Mucosa of stomach (tissue), 1 donor: ENCODE data around the gene HMX2.

Experiments
- H3K27me3 ChIP-seq: one replicate; pipeline ENCODE4 v1.7.0; 2013; ENCODE audit warnings: mild to moderate bottlenecking, low read length; ENCODE audit not compliant: control insufficient read depth, insufficient read depth
- H3K36me3 ChIP-seq: one replicate; pipeline ENCODE4 v1.7.0; 2013; ENCODE audit warnings: low read length; ENCODE audit not compliant: control insufficient read depth, insufficient read depth
- H3K4me1 ChIP-seq: one replicate; pipeline ENCODE4 v1.7.0; 2013; ENCODE audit warnings: mild to moderate bottlenecking, low read length; ENCODE audit not compliant: control insufficient read depth, insufficient read depth
- H3K4me3 ChIP-seq: one replicate; pipeline ENCODE4 v1.7.0; 2013; ENCODE audit warnings: low read length
- H3K9ac ChIP-seq: one replicate; pipeline ENCODE4 v1.7.0; 2013; ENCODE audit warnings: mild to moderate bottlenecking, low read length, moderate library complexity
- H3K9me3 ChIP-seq: one replicate; pipeline ENCODE4 v1.7.0; 2013; ENCODE audit warnings: mild to moderate bottlenecking, low read length, moderate library complexity; ENCODE audit not compliant: control insufficient read depth
- donor health status: Pancreatic carcinoma.

The HMX2 gene

GRCh38 chr10:123191886-123192285 lies 44.0 kb downstream of the HMX2 start:
- Histone ChIP-seq H3K4me1 (no peaks in the 10 kb centered on the region), H3K9ac (no peak overlapping the region), H3K4me3 (no peak overlapping the region), H3K36me3 (no peaks in the 10 kb centered on the region), H3K27me3 (no peaks in the 10 kb centered on the region), H3K9me3 (no peaks in the 10 kb centered on the region)

DNA sequence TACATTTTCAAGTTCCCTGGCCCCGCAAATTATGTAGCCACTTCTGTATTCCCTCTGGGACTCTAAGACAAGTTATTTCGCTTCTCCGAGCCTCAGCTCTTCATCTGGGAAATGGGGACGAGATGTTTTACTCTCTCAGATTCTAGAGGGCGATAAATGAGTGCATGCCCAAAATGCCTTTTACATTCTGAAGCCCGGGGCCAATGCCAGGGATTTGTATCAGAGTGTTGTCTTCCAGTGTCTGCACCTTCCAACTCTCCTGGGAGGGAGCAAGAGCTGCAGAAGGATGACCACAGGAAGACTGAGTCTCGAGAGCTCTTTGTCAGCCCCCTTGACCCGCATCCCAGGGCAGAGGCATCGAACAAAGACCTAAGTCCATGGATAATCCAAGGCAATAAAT lies 46.1 kb downstream of the HMX2 start:
- Histone ChIP-seq H3K36me3 (no peaks in the 10 kb centered on the region), H3K9me3 (no peaks in the 10 kb centered on the region), H3K9ac (no peak overlapping the region), H3K4me3 (no peak overlapping the region), H3K4me1 (no peaks in the 10 kb centered on the region), H3K27me3 (no peaks in the 10 kb centered on the region)
